H1 (cell line): Measurements from ENCODE around the gene RALGAPB.

Experiments
- EZH2 ChIP-seq: fragments of 200-600 bp; sonication (generic); IDR thresholded peaks from 2 replicates; pipeline ENCODE4 v1.7.1; 2012; ENCODE audit warnings: low read depth, mild to moderate bottlenecking, moderate library complexity, low read length, inconsistent platforms; ENCODE audit not compliant: severe bottlenecking
- GABPA ChIP-seq: IDR thresholded peaks from 2 replicates; pipeline ENCODE4 v1.6.1; 2011; ENCODE audit warnings: mild to moderate bottlenecking, low read length, moderate library complexity, borderline replicate concordance; ENCODE audit not compliant: insufficient read depth
- POLR2A ChIP-seq, 2 experiments: IDR thresholded peaks; 1 replicate in 1 of 2; 2 replicates in 1 of 2; pipeline ENCODE4 v1.6.1; 2011; ENCODE audit warnings: low read depth in 2 of 2, low read length in 2 of 2, mild to moderate bottlenecking in 2 of 2; ENCODE audit errors: control extremely low read depth in 1 of 2
- POLR2AphosphoS5 ChIP-seq: IDR thresholded peaks from 2 replicates; pipeline ENCODE4 v1.6.1; 2011; ENCODE audit warnings: low read depth, low read length
- SIN3A ChIP-seq, 2 experiments: IDR thresholded peaks in 1 of 2; conservative IDR thresholded peaks in 1 of 2; 2 replicates each; pipeline ENCODE4 v1.6.1; 2011 to 2012; ENCODE audit warnings: low read length in 2 of 2, improper control_type of control experiment in 1 of 2, low read depth in 1 of 2, mild to moderate bottlenecking in 1 of 2
- TEAD4 ChIP-seq: IDR thresholded peaks from 2 replicates; pipeline ENCODE4 v1.6.1; 2012; ENCODE audit warnings: low read depth, low read length, inconsistent platforms, mixed read lengths
- TF ChIP-seq, protein P1 (sequence below), 3 experiments: IDR thresholded peaks; 1 replicate in 2 of 3; 2 replicates in 1 of 3; pipeline versions ENCODE4 v1.5.1 to v1.6.1; 2011; ENCODE audit warnings: low read length in 3 of 3, mild to moderate bottlenecking in 3 of 3, inconsistent platforms in 2 of 3, low read depth in 1 of 3, moderate library complexity in 1 of 3; ENCODE audit not compliant: insufficient read depth in 1 of 3; ENCODE audit errors: control extremely low read depth in 1 of 3

DNA sequence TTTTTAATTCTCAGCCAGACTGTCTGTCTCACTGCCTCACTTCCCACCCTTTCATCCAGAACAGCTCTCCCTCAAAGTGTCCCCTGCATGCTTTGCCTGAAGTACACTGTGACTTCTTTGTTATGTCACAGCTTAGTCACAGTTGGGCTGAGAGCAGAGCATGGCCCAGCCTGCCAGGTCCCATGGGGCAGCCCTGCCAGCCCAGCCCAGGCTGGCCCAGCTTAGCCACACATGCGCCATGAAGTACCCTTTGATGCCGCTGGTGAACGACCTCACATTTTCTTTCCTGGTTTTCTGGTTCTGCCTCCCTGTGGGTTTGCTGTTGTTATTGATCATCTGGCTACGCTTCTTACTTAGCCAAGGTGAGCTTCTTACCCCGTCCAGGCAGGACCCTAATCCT is 108.4 kb downstream of the RALGAPB start, which contains the start of gene ADIG:
- TF ChIP-seq POLR2A (IDR thresholded peaks at IDR 0.05; ENCODE audit: control extremely low read depth in 1 of 2, low read depth in 2 of 2, low read length in 2 of 2) (no peak), SIN3A (conservative IDR thresholded peaks at IDR 0.05 in 1 of 2, IDR thresholded peaks at IDR 0.05 in 1 of 2; ENCODE audit: low read depth in 1 of 2, low read length in 2 of 2) (no peak), EZH2 (no peak), TEAD4 (no peak), GABPA (no peak), POLR2AphosphoS5 (no peak)
- TF ChIP-seq, protein P1, sequence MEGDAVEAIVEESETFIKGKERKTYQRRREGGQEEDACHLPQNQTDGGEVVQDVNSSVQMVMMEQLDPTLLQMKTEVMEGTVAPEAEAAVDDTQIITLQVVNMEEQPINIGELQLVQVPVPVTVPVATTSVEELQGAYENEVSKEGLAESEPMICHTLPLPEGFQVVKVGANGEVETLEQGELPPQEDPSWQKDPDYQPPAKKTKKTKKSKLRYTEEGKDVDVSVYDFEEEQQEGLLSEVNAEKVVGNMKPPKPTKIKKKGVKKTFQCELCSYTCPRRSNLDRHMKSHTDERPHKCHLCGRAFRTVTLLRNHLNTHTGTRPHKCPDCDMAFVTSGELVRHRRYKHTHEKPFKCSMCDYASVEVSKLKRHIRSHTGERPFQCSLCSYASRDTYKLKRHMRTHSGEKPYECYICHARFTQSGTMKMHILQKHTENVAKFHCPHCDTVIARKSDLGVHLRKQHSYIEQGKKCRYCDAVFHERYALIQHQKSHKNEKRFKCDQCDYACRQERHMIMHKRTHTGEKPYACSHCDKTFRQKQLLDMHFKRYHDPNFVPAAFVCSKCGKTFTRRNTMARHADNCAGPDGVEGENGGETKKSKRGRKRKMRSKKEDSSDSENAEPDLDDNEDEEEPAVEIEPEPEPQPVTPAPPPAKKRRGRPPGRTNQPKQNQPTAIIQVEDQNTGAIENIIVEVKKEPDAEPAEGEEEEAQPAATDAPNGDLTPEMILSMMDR (IDR thresholded peaks at IDR 0.05; ENCODE audit: control extremely low read depth in 1 of 3, insufficient read depth in 1 of 3, low read depth in 1 of 3, low read length in 3 of 3), result no peak
